ENCODE measurements around the gene BOLA3. TPM values are rescaled to one million over a fixed set of nuclear protein-coding genes. Genes with fewer than 3 reads are reported as not detected.

Gene BOLA3
- total and polyA plus RNA-seq, 12 donors: 63.9 to 166 (median 85.5) TPM

DNA sequence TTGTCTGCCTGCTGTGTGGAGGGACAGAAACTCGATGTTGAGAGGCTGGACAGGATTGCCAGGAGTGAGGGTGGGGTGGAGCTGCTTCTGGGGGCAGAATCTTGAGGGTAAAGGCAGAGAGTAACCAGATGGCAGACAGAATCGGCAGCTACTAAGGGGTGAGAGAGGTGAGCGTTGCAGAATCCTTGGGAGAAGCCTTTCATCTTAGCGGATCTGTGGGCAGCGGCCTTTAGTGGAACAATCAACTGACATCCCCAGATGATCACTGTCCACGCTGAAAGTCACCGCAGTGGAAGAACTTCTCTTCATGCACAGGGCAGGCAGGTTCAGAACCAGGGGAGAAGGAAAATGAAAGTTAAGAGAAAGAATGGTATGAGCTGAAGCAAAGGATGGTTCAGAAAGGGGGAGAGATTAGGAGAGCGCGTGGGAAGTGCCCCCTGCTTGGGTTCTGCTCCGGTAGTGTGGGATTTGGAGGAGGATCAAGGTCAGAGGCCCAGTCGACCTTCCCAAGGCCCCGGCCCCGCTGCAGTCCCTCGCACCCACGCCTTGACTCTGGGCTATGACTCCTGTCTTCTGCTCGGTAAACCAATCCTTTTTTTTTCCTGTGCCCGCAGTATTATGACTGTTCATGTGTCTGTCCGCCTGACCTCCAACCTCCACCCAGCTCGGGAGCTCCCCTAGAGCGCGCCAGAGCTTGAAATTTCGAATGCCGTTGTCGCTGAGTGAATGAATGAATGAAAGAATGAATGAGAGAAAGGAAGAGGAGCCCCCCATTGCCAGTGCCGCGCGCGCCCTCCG is 584 bp downstream of the BOLA3 start:
- Histone ChIP-seq H3K4me3 (peak overlapping the region; percentile 66 to 97 (median 86)), H3K9me3 (no peaks in the 10 kb centered on the region), H3K27me3 (no peaks in the 10 kb centered on the region), H3K4me1 (peaks cover 10 to 30% (median 23%) of the 10 kb centered on the region in 9 donors), H3K27ac (peak overlapping the region; percentile 14 to 83 (median 77)), H3K36me3 (peaks cover 0 to 42% (median 4%) of the 10 kb centered on the region in 9 donors)
- 4 to 5% methylated on average over 29 of the region's 29 CpGs for WGBS, 2 donors
- TF ChIP-seq, protein P1, sequence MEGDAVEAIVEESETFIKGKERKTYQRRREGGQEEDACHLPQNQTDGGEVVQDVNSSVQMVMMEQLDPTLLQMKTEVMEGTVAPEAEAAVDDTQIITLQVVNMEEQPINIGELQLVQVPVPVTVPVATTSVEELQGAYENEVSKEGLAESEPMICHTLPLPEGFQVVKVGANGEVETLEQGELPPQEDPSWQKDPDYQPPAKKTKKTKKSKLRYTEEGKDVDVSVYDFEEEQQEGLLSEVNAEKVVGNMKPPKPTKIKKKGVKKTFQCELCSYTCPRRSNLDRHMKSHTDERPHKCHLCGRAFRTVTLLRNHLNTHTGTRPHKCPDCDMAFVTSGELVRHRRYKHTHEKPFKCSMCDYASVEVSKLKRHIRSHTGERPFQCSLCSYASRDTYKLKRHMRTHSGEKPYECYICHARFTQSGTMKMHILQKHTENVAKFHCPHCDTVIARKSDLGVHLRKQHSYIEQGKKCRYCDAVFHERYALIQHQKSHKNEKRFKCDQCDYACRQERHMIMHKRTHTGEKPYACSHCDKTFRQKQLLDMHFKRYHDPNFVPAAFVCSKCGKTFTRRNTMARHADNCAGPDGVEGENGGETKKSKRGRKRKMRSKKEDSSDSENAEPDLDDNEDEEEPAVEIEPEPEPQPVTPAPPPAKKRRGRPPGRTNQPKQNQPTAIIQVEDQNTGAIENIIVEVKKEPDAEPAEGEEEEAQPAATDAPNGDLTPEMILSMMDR (IDR thresholded peaks at IDR 0.05): no peak
- ATAC-seq (peak in 7 of 8 donors; percentile 2 to 33 (median 11)), DNase-seq (no peak)
- intact Hi-C loops (cut with DNase I): loop anchor here in 3 of 10 donors (10.0 kb wide), 2 partner anchors 222 to 322 kb away; partner anchors contain the start of genes STAMBP (in 2 of the 3) and DGUOK (in 1 of the 3)

DNA sequence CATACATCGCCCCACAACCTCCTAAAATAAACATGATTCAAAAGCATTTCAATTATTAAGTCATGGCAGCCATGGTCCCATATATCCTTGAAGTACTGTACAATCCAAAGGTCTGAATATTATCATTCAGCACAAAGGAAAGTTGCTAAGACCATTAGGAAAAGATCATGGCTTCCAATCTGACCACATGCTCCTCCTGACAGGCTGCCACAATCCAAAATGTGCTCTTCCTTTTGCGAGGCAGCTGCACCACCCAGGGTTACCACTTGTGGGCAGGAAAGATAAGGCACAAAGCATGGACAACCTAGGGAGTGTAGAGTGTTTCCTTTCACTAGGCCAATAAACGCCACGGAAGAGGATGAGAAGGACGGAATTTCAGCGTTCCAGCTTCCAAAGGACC is 5.4 kb downstream of the BOLA3 start:
- intact Hi-C loops (cut with DNase I): loop anchor here in 3 of 10 donors (10.0 kb wide), 2 partner anchors 218 to 318 kb away; partner anchors contain the start of genes STAMBP (in 2 of the 3) and DGUOK (in 1 of the 3)
- 76 to 78% methylated on average over 6 of the region's 6 CpGs for WGBS, 2 donors
- H3K27ac ChIP-seq: no peak overlapping the region
- DNase-seq (no peak), ATAC-seq (no peak)
- H3K9me3 ChIP-seq: no peaks in the 10 kb centered on the region
- peaks cover 10 to 18% (median 12%) of the 10 kb centered on the region in 9 donors for H3K4me1 ChIP-seq
- peaks cover 0 to 47% (median 5%) of the 10 kb centered on the region in 9 donors for H3K36me3 ChIP-seq
- no peak overlapping the region for H3K4me3 ChIP-seq
- no peaks in the 10 kb centered on the region for H3K27me3 ChIP-seq
- TF ChIP-seq, protein P1 (IDR thresholded peaks at IDR 0.05): no peak

DNA sequence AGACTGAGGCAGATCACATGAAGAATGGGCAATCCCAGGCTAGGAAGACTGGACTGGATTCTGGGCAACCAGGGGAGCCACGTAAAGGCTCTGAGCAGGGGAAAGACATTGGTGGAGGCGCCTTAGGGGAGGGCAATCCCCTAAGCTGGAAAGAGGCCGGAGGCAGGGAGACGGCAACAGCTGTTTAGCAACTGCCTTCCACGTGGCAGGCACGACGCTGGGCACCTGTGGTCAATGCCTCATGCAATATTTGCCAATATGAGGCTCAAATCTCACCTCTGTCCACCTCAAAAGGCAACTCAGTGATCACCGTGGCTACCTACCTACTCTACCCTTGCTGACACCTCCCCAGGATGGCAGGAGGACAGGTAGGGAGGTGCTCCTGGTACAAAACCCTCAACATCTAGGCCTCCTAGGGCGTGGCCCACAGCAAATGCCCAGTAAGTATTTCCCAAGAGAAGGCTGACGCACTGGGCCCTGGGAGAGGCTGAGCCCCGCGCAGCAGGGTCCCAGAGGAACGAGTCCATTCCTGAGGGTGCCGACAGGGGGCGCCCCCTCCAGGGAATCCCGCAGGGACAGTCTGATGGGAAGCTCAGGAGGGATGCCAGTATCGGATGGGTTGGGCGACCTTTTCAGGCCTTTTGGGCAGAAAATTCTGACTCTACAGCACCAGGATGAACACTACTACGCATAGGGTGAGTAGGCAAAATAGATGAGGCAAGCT is 8.9 kb downstream of the BOLA3 start:
- no peak for DNase-seq

More for the DNA sequence above, 8.9 kb downstream of the BOLA3 start:
- 88 to 89% methylated on average over 19 of the region's 19 CpGs for WGBS, 2 donors
- ATAC-seq: peak in 1 of 8 donors; percentile 11
- H3K4me1 ChIP-seq: no peaks in the 10 kb centered on the region
- H3K27me3 ChIP-seq: no peaks in the 10 kb centered on the region
- intact Hi-C loops (cut with DNase I): no loop called here
- peaks cover 0 to 64% (median 22%) of the 10 kb centered on the region in 9 donors for H3K36me3 ChIP-seq
- TF ChIP-seq, protein P1 (IDR thresholded peaks at IDR 0.05): no peak
- H3K27ac ChIP-seq: no peak overlapping the region
- no peaks in the 10 kb centered on the region for H3K9me3 ChIP-seq
- H3K4me3 ChIP-seq: no peak overlapping the region

Measured in heart right ventricle (tissue), 16 donors.